Renal pelvis (tissue), 12 donors: ENCODE data around the gene CCDC191. TPM values are rescaled to one million over a fixed set of nuclear protein-coding genes. Genes with fewer than 3 reads are reported as not detected.

Source experiments
- DNase-seq: peaks from one replicate; pipeline ENCODE4 v3.0.0-alpha.2; 2013
- long read RNA-seq, 16 experiments: transcript quantifications; one replicate each; lab custom pipeline, GENCODE V29; 2026
- polyA plus RNA-seq, 3 donors: library from polyadenylated mRNA; unstranded; fragments of 120-200 nt; gene quantifications; one replicate each; pipeline ENCODE4 v1.2.1, GENCODE V29; 2013; ENCODE audit not compliant: insufficient read length in 3 of 3

Gene CCDC191
- polyA plus RNA-seq: 10 to 100 TPM; 13.4 to 31.5 (median 24.3) TPM
- long read RNA-seq, donor 1, partial matches to known transcripts: 0 of 1 reads
- long read RNA-seq, donor 1, other reads (novel, unspliced or antisense): 0 of 1 reads
- long read RNA-seq, donor 2, partial matches to known transcripts: 41 of 41 reads
- long read RNA-seq, donor 2, other reads (novel, unspliced or antisense): 0 of 41 reads
- long read RNA-seq, donor 3: 0 reads
- long read RNA-seq, donor 4: 0 reads
- long read RNA-seq, donor 5: 0 reads
- long read RNA-seq, donor 6, partial matches to known transcripts: 6 of 7 reads
- long read RNA-seq, donor 6, other reads (novel, unspliced or antisense): 0 of 7 reads
- long read RNA-seq, donor 7: 0 reads
- long read RNA-seq, donor 8: 0 reads
- long read RNA-seq, donor 9: 0 reads
- long read RNA-seq, donor 10, partial matches to known transcripts: 5 of 5 reads
- long read RNA-seq, donor 10, other reads (novel, unspliced or antisense): 0 of 5 reads
- long read RNA-seq, donor 11, partial matches to known transcripts: 0 of 1 reads
- long read RNA-seq, donor 11, other reads (novel, unspliced or antisense): 0 of 1 reads
- long read RNA-seq, donor 12, partial matches to known transcripts: 14 of 15 reads
- long read RNA-seq, donor 12, other reads (novel, unspliced or antisense): 0 of 15 reads
- long read RNA-seq, donor 13: 0 reads
- long read RNA-seq, donor 14: 0 reads
- long read RNA-seq, donor 15, partial matches to known transcripts: 85 of 86 reads
- long read RNA-seq, donor 15, other reads (novel, unspliced or antisense): 0 of 86 reads
- long read RNA-seq, donor 16: 0 reads

DNA sequence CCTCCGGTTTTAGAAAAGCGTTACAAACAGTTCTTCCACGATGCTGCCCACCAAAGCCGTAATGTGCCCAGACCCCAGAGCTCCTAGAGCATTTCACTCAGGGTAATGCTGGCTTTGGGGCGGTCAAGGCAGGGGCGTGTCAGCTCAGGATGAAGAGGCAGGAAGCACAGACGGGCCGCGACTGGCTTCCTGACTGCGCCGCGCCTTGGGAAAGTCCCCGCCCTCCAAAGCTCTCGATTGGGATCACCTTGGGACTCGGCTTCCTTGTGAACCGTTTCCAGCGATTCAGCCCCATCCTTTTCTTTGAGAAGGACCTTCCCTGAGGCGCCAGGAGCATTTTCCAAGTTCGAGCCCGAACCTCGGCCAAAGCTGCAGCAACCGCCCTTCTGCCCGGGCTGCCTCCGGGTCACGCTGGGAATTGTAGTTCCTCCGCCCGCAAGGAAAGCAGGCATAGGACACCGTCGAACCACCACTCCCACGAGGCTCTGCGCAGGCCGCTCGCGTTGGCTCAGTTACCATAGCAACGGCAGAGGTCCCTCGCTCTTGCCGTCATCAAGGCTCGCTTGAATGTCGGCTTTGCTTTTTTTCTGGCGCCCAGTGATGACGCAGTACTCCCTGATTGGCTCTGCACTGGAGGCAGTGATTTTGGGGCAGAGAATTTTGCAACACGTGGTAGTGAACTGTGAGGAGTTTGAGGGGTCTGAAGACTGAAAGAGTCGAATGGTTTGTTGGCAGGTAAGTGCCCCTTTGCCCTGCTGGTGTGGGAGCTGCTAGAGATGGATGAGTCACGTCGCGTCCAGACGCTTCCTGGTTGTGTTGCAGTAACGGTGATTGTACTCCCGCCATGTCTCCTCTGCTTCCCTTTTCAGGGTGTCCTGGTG, at the start of gene CCDC191, which contains the start of gene QTRT2:
TSS of gene CCDC191 (minus strand) at position 397 of the 881 bp plus-strand sequence. CDS start at position 337, 60 bp downstream.
TSS of gene QTRT2 (plus strand) at position 608 of the 881 bp plus-strand sequence. CDS start 8,521 bp downstream, outside the sequence.
- peak; percentile 100 for DNase-seq

GRCh38 chr3:114104414-114104813, 48.1 kb upstream of the CCDC191 start:
- DNase-seq: no peak

GRCh38 chr3:114103858-114104257, 47.5 kb upstream of the CCDC191 start:
- no peak for DNase-seq

DNA sequence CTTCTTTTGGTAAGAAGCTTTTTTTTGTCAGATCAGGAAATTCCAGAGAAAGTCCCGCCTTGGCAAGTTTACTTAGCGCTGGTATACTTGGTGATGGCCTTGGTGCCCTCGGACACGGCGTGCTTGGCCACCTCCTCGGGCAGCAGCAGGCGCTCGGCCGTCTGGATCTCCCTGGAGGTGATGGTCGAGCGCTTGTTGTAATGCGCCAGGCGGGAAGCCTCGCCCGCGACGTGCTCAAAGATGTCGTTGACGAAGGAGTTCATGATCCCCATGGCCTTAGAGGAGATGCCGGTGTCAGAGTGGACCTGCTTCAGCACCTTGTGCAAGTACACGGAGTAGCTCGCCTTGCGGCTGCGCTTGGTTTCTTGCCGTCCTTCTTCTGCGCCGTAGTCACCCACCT, 46.9 kb upstream of the CCDC191 start:
- no peak for DNase-seq

GRCh38 chr3:114101101-114101500, 44.8 kb upstream of the CCDC191 start:
- DNase-seq: no peak

- DNase-seq: no peak
Measured at GRCh38 chr3:114095796-114096195, 39.5 kb upstream of the CCDC191 start.

DNA sequence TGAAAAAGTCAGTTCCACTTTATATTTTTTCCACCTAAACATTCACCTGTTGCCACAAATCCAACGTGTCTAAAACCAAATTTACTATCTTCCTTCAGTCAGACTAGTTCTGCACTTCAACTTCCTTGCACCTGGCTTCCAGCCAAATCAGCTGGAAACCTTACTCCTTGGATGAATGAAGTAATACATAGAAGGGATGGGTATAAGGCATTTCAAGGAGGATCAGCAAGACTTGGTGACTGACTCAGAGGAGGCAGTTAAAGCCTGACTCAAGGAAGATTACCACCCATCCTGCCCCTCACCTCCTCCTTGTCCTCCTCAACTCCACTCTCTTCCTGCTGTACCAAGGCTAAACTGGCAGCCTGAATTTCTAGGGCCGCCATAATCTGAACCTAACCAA, 37.3 kb upstream of the CCDC191 start:
- peak; percentile 26 for DNase-seq

DNA sequence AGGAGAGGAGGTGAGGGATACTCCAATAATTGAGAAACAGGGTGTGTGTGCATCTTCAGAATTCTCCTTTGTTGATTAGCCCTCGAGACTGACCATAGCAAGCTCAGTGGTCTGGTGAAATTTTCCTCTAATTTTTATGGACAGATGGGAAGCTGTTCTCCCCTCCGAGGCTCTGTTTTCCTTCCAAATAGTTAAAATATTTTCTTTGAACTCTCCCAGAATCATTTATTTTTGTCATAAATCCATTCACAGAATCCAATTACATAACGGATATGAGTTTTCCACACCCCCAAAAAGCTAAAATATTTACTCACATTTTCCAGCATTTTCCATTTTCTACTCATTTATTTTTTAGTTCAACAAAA, 36.7 kb upstream of the CCDC191 start:
- peak; percentile 22 for DNase-seq

DNA sequence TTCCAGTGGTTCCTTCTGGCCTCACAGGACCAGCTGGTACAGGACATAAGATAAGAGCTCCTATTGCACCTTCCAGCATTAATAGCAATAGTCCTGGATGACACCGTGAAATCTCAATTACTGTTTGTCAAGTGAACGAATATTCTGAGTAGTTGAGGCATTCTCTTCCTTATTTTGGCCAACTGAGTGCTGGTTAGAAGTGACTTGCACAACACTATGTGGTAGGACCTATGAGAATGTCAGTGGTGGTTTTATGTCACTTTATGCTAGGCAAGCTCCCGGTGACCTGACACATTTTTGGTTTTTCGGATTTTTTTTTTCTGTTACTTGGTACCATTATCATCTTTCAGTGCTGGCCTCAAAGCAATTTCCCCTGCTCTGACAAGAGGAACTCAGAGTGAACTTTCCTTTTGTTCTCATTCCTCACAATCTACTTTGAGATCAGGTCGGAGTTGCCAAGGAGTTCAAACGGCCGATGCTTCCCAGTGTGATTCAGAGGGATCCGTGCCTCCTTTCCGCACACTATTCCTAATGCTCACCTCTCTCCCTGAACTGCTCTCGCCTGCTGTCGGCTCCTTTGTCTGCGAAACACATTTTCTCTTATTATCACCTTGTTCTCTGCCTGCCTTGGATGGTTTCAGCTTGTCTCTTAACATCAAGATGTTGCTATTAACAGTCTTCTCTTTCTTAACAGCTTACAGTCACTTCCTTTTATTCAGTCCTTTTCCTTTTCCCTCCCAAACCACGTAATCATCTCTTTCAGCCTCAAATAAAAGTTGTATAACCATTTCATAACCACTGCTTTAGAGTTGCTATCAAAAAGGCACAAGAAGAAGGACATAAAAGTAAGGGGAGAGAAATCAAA, 36.1 kb upstream of the CCDC191 start:
- peak; percentile 8 for DNase-seq

- DNase-seq: no peak
Measured at GRCh38 chr3:114089675-114090074, 33.3 kb upstream of the CCDC191 start.

DNA sequence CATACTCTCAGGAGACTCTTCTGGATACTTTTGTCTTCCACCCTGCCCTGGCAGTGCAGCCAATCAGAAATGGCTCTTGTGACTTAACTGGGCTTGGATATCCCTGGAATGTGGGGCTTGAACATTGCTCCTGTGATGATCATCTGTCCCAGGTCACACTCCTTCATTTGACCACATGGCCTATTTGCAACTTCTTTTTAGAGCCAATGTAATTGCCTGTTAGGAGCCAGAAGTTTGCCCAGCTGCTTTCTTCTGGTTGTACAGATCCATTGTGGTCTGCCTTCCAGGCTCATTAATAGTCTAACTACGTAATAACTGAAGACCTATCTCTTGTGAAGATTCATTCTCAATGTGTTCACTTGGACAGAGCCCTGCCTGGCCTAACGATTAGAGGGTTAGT, 30.0 kb upstream of the CCDC191 start:
- DNase-seq: no peak

DNA sequence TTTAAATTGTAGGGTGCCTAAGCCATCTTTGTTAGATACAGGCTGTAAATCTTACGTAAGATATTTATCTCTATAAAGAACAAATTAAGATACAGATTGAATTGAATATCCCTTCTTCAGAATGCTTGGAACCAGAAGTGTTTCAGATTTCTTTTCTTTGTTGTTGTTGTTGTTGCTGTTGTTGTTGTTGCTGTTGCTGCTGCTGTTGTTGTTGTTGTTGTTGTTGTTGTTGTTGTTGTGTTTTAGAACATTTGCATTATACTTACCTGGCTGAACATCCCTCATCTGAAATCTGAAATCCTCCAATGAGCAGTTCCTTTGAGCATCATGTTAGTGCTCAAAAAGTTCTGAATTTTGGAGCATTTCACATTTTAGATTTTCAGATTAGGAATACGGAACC, 26.8 kb upstream of the CCDC191 start:
- DNase-seq: no peak

- no peak for DNase-seq
Measured at GRCh38 chr3:114081037-114081436, 24.7 kb upstream of the CCDC191 start.

GRCh38 chr3:114080201-114080600, 23.9 kb upstream of the CCDC191 start:
- no peak for DNase-seq

DNA sequence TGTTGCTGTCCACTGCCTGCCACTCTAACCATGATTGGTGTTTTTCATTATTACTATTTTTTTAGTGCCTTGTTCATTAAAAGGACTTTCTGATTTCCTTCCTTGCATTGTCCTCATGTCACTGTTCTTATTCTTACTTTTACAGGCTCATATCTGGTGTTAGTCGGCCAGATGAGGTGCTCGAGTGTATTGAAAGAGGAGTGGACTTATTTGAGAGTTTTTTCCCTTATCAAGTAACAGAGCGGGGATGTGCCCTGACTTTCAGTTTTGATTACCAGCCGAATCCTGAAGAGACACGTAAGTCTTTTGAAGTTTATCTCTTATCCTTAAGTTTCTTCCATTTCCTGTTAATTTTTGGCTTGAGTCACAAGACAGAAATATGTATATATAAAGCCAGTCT, 23.4 kb upstream of the CCDC191 start:
- DNase-seq: no peak

DNA sequence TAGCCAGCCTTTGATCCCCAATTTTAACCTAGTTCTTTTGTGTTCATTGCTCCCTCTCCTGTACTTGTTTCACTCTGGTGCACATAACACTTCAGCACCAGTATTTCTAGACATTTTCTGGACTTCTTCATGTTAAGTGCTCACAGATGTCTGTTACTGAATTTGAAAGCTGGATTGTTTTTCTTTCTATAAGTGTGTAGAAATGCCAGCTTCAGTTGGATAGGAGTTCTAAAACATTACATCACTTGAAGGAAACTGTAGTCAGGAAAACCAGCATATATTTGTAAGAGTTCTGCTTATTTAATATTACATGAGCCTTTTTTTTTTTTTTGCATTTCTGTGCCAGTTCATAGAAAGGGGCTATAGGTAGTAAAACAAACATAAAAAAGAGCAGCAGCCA, 21.8 kb upstream of the CCDC191 start:
- no peak for DNase-seq

GRCh38 chr3:114076711-114077110, 20.4 kb upstream of the CCDC191 start:
- DNase-seq: no peak

- no peak for DNase-seq
Measured at GRCh38 chr3:114071786-114072185, 15.5 kb upstream of the CCDC191 start.

DNA sequence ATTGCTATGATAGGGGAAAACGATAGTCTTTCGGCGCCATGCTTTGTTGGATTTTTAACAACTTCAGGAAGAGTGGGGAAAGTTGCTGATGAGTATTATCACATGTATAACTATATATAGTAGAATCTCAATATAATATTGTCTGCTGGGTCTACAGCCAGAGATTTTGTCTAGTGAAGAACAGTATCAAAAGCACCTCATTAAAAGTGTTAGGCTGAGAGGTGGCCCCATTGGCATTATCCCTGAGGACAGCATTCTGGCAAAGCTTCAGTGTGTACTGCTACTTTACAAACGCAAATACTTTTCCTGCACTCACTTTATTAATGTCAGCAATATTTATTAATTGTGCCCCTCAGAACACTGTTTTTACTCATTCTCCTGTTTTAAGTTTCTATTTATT, 12.0 kb upstream of the CCDC191 start:
- no peak for DNase-seq

DNA sequence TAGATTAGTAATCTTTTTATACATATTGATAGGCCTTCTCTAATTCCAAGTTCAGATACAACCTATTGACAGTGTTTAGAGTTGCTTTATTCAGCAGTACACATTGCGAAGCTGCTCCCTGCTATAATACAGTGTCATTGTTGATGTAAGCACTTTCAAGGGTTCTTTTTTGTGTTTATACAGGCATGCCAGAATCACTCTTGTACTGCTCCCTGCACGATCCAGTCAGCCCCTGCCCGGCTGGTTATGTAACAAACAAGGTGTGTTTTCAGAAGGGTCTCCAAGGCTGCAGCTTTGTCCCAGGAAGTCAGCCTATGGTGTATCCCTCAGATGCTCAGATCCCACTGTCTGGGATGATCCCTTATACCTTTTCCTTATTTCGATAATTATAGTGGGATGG, 11.5 kb upstream of the CCDC191 start:
- no peak for DNase-seq
